Epithelial cell of esophagus (primary cell): Measurements from ENCODE around the gene SORL1.
A peak's percentile ranks its signal among the peaks of the same experiment; 100 is the strongest.

Experiments used
- DNase-seq: peaks from one replicate; pipeline ENCODE4 v3.0.0; 2010; ENCODE audit warnings: low read depth
- H3K4me3 ChIP-seq: 2 replicates; pipeline ENCODE4 v1.5.1; 2011; ENCODE audit warnings: mild to moderate bottlenecking, low read length, control low read depth
- CTCF ChIP-seq: IDR thresholded peaks from 2 replicates; pipeline ENCODE4 v1.5.1; 2011; ENCODE audit warnings: low read depth, mild to moderate bottlenecking, low read length, control low read depth, inconsistent platforms; ENCODE audit not compliant: insufficient read depth; ENCODE audit errors: missing control alignments

SORL1 gene

GRCh38 chr11:121451178-121451985, 732 bp upstream of the SORL1 start:
- DNase-seq = no peak
- no peak for TF ChIP-seq CTCF
- peak overlapping the region; percentile 67 for H3K4me3 ChIP-seq

- no peak for TF ChIP-seq CTCF
- H3K4me3 ChIP-seq = peak within 1 kb of the TSS; percentile 67
- DNase-seq = peak; percentile 39
These were observed 566 bp downstream of the SORL1 start, which contains the start of gene SORL1-AS1 for GRCh38 chr11:121452609-121453150. Gene SORL1-AS1 (minus strand): TSS chr11:121452967.

GRCh38 chr11:121453589-121454299, 1.6 kb downstream of the SORL1 start:
- H3K4me3 ChIP-seq = no peak overlapping the region
- no peak for DNase-seq

GRCh38 chr11:121455115-121455514, 3.0 kb downstream of the SORL1 start:
- DNase-seq = no peak
- no peak for TF ChIP-seq CTCF
- H3K4me3 ChIP-seq = no peak overlapping the region

More at GRCh38 chr11:121453589-121454299, 1.6 kb downstream of the SORL1 start:
- TF ChIP-seq CTCF = no peak

GRCh38 chr11:121456151-121456550, 4.0 kb downstream of the SORL1 start:
- DNase-seq = no peak
- no peak overlapping the region for H3K4me3 ChIP-seq
- TF ChIP-seq CTCF = no peak

GRCh38 chr11:121456816-121457431, 4.8 kb downstream of the SORL1 start:
- TF ChIP-seq CTCF = no peak
- no peak for DNase-seq
- H3K4me3 ChIP-seq = no peak overlapping the region
